H9 (cell line): ENCODE results near the gene PLIN3. TPM values are rescaled to one million over a fixed set of nuclear protein-coding genes. Genes with fewer than 3 reads are reported as not detected.
"Not testable (repeated sequence)": the region's sequence is repeated elsewhere in the genome, so short reads cannot be mapped to it uniquely, and the experiment has no call there.

Experiments
- DNase-seq: peaks from one replicate; pipeline ENCODE4 v3.0.0-alpha.2; 2017
- H2AFZ ChIP-seq: one replicate; pipeline ENCODE4 v1.6.1; 2013; ENCODE audit warnings: mild to moderate bottlenecking, low read length, control low read depth, moderate library complexity
- H2AK5ac ChIP-seq: 2 replicates; pipeline ENCODE4 v1.6.1; 2013; ENCODE audit warnings: low read length, control low read depth, mixed read lengths; ENCODE audit not compliant: insufficient read length
- H2BK120ac ChIP-seq: one replicate; pipeline ENCODE4 v1.6.1; 2013; ENCODE audit warnings: low read depth, mild to moderate bottlenecking, low read length, control low read depth, inconsistent platforms; ENCODE audit not compliant: poor library complexity, severe bottlenecking
- H2BK12ac ChIP-seq: 2 replicates; pipeline ENCODE4 v1.6.1; 2013; ENCODE audit warnings: low read length, control low read depth, mixed read lengths, low read depth; ENCODE audit not compliant: insufficient read length
- H2BK15ac ChIP-seq: 2 replicates; pipeline ENCODE4 v1.6.1; 2013; ENCODE audit warnings: low read depth, low read length, control low read depth
- H2BK20ac ChIP-seq: one replicate; pipeline ENCODE4 v1.6.1; 2013; ENCODE audit warnings: low read depth, mild to moderate bottlenecking, low read length, control low read depth, inconsistent platforms; ENCODE audit not compliant: poor library complexity, severe bottlenecking
- H2BK5ac ChIP-seq: 2 replicates; pipeline ENCODE4 v1.6.1; 2013; ENCODE audit warnings: low read length, control low read depth, mixed read lengths; ENCODE audit not compliant: insufficient read length
- H3K14ac ChIP-seq: 2 replicates; pipeline ENCODE4 v1.6.1; 2013; ENCODE audit warnings: low read length, control low read depth; ENCODE audit not compliant: insufficient read depth
- H3K18ac ChIP-seq: 2 replicates; pipeline ENCODE4 v1.6.1; 2013; ENCODE audit warnings: low read depth, mild to moderate bottlenecking, mixed read lengths, low read length, control low read depth; ENCODE audit not compliant: insufficient read length
- H3K23ac ChIP-seq: 2 replicates; pipeline ENCODE4 v1.6.1; 2013; ENCODE audit warnings: low read length, control low read depth, mixed read lengths, low read depth; ENCODE audit not compliant: insufficient read length
- H3K23me2 ChIP-seq: 2 replicates; pipeline ENCODE4 v1.6.1; 2013; ENCODE audit warnings: low read depth, mild to moderate bottlenecking, mixed read lengths, low read length, control low read depth; ENCODE audit not compliant: insufficient read length, poor library complexity, severe bottlenecking
- H3K27ac ChIP-seq: 2 replicates; pipeline ENCODE4 v1.5.1; 2013; ENCODE audit warnings: low read length, control low read depth, mixed read lengths, low read depth; ENCODE audit not compliant: insufficient read length
- H3K27me3 ChIP-seq: 2 replicates; pipeline ENCODE4 v1.6.1; 2013; ENCODE audit warnings: low read length, control low read depth, inconsistent platforms; ENCODE audit not compliant: insufficient read depth
- H3K4ac ChIP-seq: 2 replicates; pipeline ENCODE4 v1.6.1; 2013; ENCODE audit warnings: low read depth, mild to moderate bottlenecking, control low read depth, inconsistent platforms, low read length, moderate library complexity
- H3K4me1 ChIP-seq: 2 replicates; pipeline ENCODE4 v1.6.1; 2013; ENCODE audit warnings: low read length, control low read depth, inconsistent platforms; ENCODE audit not compliant: insufficient read depth
- H3K4me2 ChIP-seq: 2 replicates; pipeline ENCODE4 v1.6.1; 2013; ENCODE audit warnings: low read length, control low read depth, mixed read lengths; ENCODE audit not compliant: insufficient read length, insufficient read depth
- H3K56ac ChIP-seq: 2 replicates; pipeline ENCODE4 v1.6.1; 2013; ENCODE audit warnings: low read depth, mild to moderate bottlenecking, mixed read lengths, low read length, control low read depth; ENCODE audit not compliant: insufficient read length
- H3K79me1 ChIP-seq: 2 replicates; pipeline ENCODE4 v1.6.1; 2013; ENCODE audit warnings: low read depth, mild to moderate bottlenecking, moderate library complexity, low read length, control low read depth, inconsistent platforms; ENCODE audit not compliant: insufficient read depth, poor library complexity, severe bottlenecking
- H3K79me2 ChIP-seq: 2 replicates; pipeline ENCODE4 v1.6.1; 2013; ENCODE audit warnings: low read length, control low read depth, inconsistent platforms; ENCODE audit not compliant: insufficient read depth
- H3K9ac ChIP-seq: 2 replicates; pipeline ENCODE4 v1.6.1; 2013; ENCODE audit warnings: low read length, control low read depth, mixed read lengths; ENCODE audit not compliant: insufficient read length; ENCODE audit errors: extremely low read depth
- H3K9me3 ChIP-seq: one replicate; pipeline ENCODE4 v1.6.1; 2013; ENCODE audit warnings: low read depth, low read length, inconsistent platforms; ENCODE audit not compliant: control insufficient read depth
- H3T11ph ChIP-seq: one replicate; pipeline ENCODE4 v1.6.1; 2013; ENCODE audit warnings: mild to moderate bottlenecking, low read length, control low read depth, inconsistent platforms
- H4K20me1 ChIP-seq: one replicate; pipeline ENCODE4 v1.6.1; 2013; ENCODE audit not compliant: control insufficient read depth, insufficient read length, insufficient read depth
- H4K5ac ChIP-seq: 2 replicates; pipeline ENCODE4 v1.6.1; 2013; ENCODE audit warnings: low read depth, mild to moderate bottlenecking, mixed read lengths, low read length, control low read depth; ENCODE audit not compliant: insufficient read length
- H4K8ac ChIP-seq: replicated peaks from 2 replicates; pipeline ENCODE4 v1.6.1; 2013; ENCODE audit warnings: low read length, control low read depth, mixed read lengths, low read depth; ENCODE audit not compliant: insufficient read length
- H4K91ac ChIP-seq: 2 replicates; pipeline ENCODE4 v1.6.1; 2013; ENCODE audit warnings: low read depth, mild to moderate bottlenecking, moderate library complexity, mixed read lengths, low read length, control low read depth; ENCODE audit not compliant: insufficient read length
- H3K27ac Mint-ChIP-seq, 3 experiments: 2 replicates in 2 of 3; 3 replicates in 1 of 3; pipeline ENCODE4 v1.8.0; 2020 to 2021; ENCODE audit warnings: mixed read lengths in 3 of 3, mild to moderate bottlenecking in 1 of 3, moderate library complexity in 1 of 3
- H3K27me3 Mint-ChIP-seq: 2 replicates; pipeline ENCODE4 v1.8.0; 2021; ENCODE audit warnings: low read depth, mild to moderate bottlenecking, moderate library complexity, mixed read lengths
- H3K36me3 Mint-ChIP-seq, 3 experiments: 2 replicates in 2 of 3; 3 replicates in 1 of 3; pipeline ENCODE4 v1.8.0; 2020 to 2021; ENCODE audit warnings: low read depth in 3 of 3, mixed read lengths in 3 of 3; ENCODE audit not compliant: insufficient read depth in 1 of 3
- H3K4me1 Mint-ChIP-seq, 2 experiments: 2 replicates each; pipeline ENCODE4 v1.8.0; 2020; ENCODE audit warnings: mixed read lengths in 2 of 2
- H3K4me3 Mint-ChIP-seq, 2 experiments: 2 replicates in 1 of 2; 3 replicates in 1 of 2; pipeline ENCODE4 v1.8.0; 2020 to 2021; ENCODE audit warnings: mild to moderate bottlenecking in 2 of 2, mixed read lengths in 2 of 2, moderate library complexity in 1 of 2
- H3K9me3 Mint-ChIP-seq, 2 experiments: 2 replicates in 1 of 2; 3 replicates in 1 of 2; pipeline ENCODE4 v1.8.0; 2020; ENCODE audit warnings: mild to moderate bottlenecking in 2 of 2, mixed read lengths in 2 of 2, moderate library complexity in 1 of 2
- WGBS: extraction: QIAGEN DNeasy Blood & Tissue Kit; methylation state at CpG from one replicate; pipeline ENCODE4 v1.1.7; 2013; ENCODE audit warnings: missing lambda C conversion rate, low lambda C conversion rate, mixed read lengths; ENCODE audit not compliant: insufficient read length; ENCODE audit errors: extremely low coverage; 5-methylcytosine and 5-hydroxymethylcytosine counted together
- total RNA-seq: library from RNA; stranded (reverse); gene quantifications from 2 replicates; pipeline ENCODE4 v1.2.1, GENCODE V29; 2021

Gene PLIN3
- total RNA-seq, 1 experiment from 2014 or later: 61.8 TPM

DNA sequence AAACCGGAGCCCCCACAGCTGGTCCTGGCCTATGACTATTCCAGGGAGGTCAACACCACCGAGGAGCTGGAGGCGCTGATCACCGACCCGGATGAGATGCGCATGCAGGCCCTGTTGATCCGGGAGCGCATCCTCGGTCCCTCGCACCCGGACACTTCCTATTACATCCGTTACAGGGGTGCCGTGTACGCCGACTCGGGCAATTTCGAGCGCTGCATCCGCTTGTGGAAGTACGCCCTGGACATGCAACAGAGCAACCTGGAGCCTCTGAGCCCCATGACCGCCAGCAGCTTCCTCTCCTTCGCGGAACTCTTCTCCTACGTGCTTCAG lies 74.6 kb downstream of the PLIN3 start:
- DNase-seq, H3K4me1 ChIP-seq, H3K9ac ChIP-seq, H3K79me1 ChIP-seq, H3K56ac ChIP-seq, H2BK20ac ChIP-seq, H3T11ph ChIP-seq, H4K8ac ChIP-seq, H4K91ac ChIP-seq, H3K4ac ChIP-seq, H2BK12ac ChIP-seq, H3K23me2 ChIP-seq, H2BK15ac ChIP-seq, H2AFZ ChIP-seq, H3K79me2 ChIP-seq, H4K20me1 ChIP-seq, H4K5ac ChIP-seq, H3K27ac ChIP-seq, H3K9me3 Mint-ChIP-seq, H3K9me3 ChIP-seq, H3K27me3 ChIP-seq, H3K23ac ChIP-seq, H2AK5ac ChIP-seq, H3K27me3 Mint-ChIP-seq, H3K18ac ChIP-seq, H2BK5ac ChIP-seq, H3K14ac ChIP-seq, H2BK120ac ChIP-seq: not testable (repeated sequence)
- Mint-ChIP-seq H3K36me3 (peaks cover 9 to 44% (median 42%) of the 10 kb centered on the region in 3 experiments; a peak in 6 of 7 replicates), H3K4me3 (peak overlapping the region; percentile 73 to 86), H3K4me1 (peaks cover 2 to 12% of the 10 kb centered on the region in 2 experiments; a peak in 3 of 4 replicates), H3K27ac (peak overlapping the region in 1 of 3 experiments; percentile 93; a peak in 2 of 7 replicates)
- H3K4me2 ChIP-seq: peak overlapping the region; percentile 57
- WGBS: no CpG with 5 or more reads among the region's 24 CpGs

DNA sequence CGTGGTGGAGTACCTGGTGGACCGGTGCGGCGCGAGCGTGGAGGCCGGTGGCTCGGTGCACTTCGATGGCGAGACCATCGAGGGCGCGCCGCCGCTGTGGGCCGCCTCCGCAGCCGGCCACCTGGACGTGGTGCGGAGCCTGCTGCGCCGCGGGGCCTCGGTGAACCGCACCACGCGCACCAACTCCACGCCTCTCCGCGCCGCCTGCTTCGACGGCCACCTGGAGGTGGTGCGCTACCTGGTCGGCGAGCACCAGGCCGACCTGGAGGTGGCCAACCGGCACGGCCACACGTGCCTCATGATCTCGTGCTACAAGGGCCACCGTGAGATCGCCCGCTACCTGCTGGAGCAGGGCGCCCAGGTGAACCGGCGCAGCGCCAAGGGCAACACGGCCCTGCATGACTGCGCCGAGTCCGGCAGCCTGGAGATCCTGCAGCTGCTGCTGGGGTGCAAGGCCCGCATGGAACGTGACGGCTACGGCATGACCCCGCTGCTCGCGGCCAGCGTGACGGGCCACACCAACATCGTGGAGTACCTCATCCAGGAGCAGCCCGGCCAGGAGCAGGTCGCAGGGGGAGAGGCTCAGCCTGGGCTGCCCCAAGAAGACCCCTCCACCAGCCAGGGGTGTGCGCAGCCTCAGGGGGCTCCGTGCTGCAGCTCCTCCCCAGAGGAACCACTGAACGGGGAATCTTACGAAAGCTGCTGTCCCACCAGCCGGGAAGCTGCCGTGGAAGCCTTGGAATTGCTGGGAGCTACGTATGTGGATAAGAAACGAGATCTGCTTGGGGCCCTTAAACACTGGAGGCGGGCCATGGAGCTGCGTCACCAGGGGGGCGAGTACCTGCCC lies 75.2 kb downstream of the PLIN3 start:
- Histone ChIP-seq H3K4me2 (peak overlapping the region; percentile 57), H3K18ac (peak overlapping the region; percentile 69), H3K9ac (peak overlapping the region; percentile 85), H3K14ac (peak overlapping the region; percentile 72; the same call in 1 of the 2 replicates)
- not testable (repeated sequence) for H2BK20ac ChIP-seq, H3K56ac ChIP-seq, H3K79me1 ChIP-seq, H2BK5ac ChIP-seq, H3K4me1 ChIP-seq, H4K20me1 ChIP-seq, H2BK15ac ChIP-seq, H3K9me3 Mint-ChIP-seq, H3K27ac ChIP-seq, H4K8ac ChIP-seq, H3K9me3 ChIP-seq, H3K27me3 ChIP-seq, H2AFZ ChIP-seq, H2AK5ac ChIP-seq, H2BK120ac ChIP-seq, H2BK12ac ChIP-seq, H3K79me2 ChIP-seq, H3K27me3 Mint-ChIP-seq, H3T11ph ChIP-seq, H3K23me2 ChIP-seq, H4K5ac ChIP-seq, H3K23ac ChIP-seq, H3K4ac ChIP-seq, DNase-seq, H4K91ac ChIP-seq
- H3K36me3 Mint-ChIP-seq: peaks cover 9 to 44% (median 42%) of the 10 kb centered on the region in 3 experiments; a peak in 6 of 7 replicates
- H3K27ac Mint-ChIP-seq: peak overlapping the region in 1 of 3 experiments; percentile 93; a peak in 2 of 7 replicates
- H3K4me1 Mint-ChIP-seq: peaks cover 2 to 12% of the 10 kb centered on the region in 2 experiments; a peak in 3 of 4 replicates
- H3K4me3 Mint-ChIP-seq: peak overlapping the region; percentile 73 to 86
- WGBS: no CpG with 5 or more reads among the region's 75 CpGs
